SU-DHL-6 (cell line): Measurements from ENCODE around the gene KLF13.

Source experiments
- H2AFZ ChIP-seq: fragments of 200-600 bp; sonication (generic); 2 replicates; pipeline ENCODE4 v1.6.1; 2014; ENCODE audit warnings: low read depth, mild to moderate bottlenecking, moderate library complexity, mixed read lengths, antibody characterized with exemption, low read length; ENCODE audit not compliant: severe bottlenecking
- H3F3A ChIP-seq: fragments of 200-600 bp; shearing (Covaris generic); 2 replicates; pipeline ENCODE4 v1.6.0; 2016; ENCODE audit warnings: antibody characterized with exemption, mild to moderate bottlenecking; ENCODE audit not compliant: insufficient read depth
- H3K27ac ChIP-seq: fragments of 200-600 bp; sonication (generic); 2 replicates; pipeline ENCODE4 v1.5.1; 2016; ENCODE audit warnings: low read depth, mild to moderate bottlenecking, low read length, moderate library complexity, mixed read lengths
- H3K27me3 ChIP-seq: fragments of 200-600 bp; sonication (generic), shearing (Covaris generic); 2 replicates; pipeline ENCODE4 v1.6.0; 2014; ENCODE audit warnings: mild to moderate bottlenecking, low read length
- H3K36me3 ChIP-seq: fragments of 200-600 bp; sonication (generic); 2 replicates; pipeline ENCODE4 v1.6.1; 2014; ENCODE audit warnings: mild to moderate bottlenecking, low read length, mixed read lengths
- H3K4me2 ChIP-seq: fragments of 300-600, 200-600 bp; shearing (Covaris generic), sonication (generic); 2 replicates; pipeline ENCODE4 v1.6.0; 2014; ENCODE audit warnings: low read length, low read depth, mild to moderate bottlenecking; ENCODE audit not compliant: poor library complexity, severe bottlenecking
- H3K4me3 ChIP-seq: fragments of 200-600 bp; sonication (generic); 2 replicates; pipeline ENCODE4 v1.5.1; 2014; ENCODE audit warnings: antibody characterized with exemption, low read length, mild to moderate bottlenecking, mixed read lengths; ENCODE audit not compliant: insufficient read depth, poor library complexity, severe bottlenecking
- H3K79me2 ChIP-seq: fragments of 200-600 bp; sonication (generic); 2 replicates; pipeline ENCODE4 v1.6.1; 2014; ENCODE audit warnings: mild to moderate bottlenecking, low read length, moderate library complexity; ENCODE audit not compliant: insufficient read depth
- H3K9ac ChIP-seq: fragments of 200-600 bp; sonication (generic); 2 replicates; pipeline ENCODE4 v1.7.0; 2014; ENCODE audit warnings: mild to moderate bottlenecking, low read length
- H3K9me2 ChIP-seq: fragments of 200-600 bp; sonication (generic); replicated peaks from 2 replicates; pipeline ENCODE4 v1.6.1; 2014; ENCODE audit warnings: low read length; ENCODE audit not compliant: insufficient read depth
- H3K9me3 ChIP-seq: fragments of 200-600 bp; sonication (generic); 2 replicates; pipeline ENCODE4 v1.6.1; 2014; ENCODE audit warnings: low read length, mixed read lengths; ENCODE audit not compliant: insufficient read depth
- H4K20me1 ChIP-seq: fragments of 200-600 bp; sonication (generic); 2 replicates; pipeline ENCODE4 v1.6.1; 2014; ENCODE audit warnings: low read depth, mild to moderate bottlenecking, antibody characterized with exemption, low read length, moderate library complexity, mixed read lengths
- CTCF ChIP-seq: fragments of 200-600 bp; sonication (generic); IDR thresholded peaks from one replicate; pipeline ENCODE4 v1.5.1; 2017; ENCODE audit warnings: antibody characterized with exemption, mild to moderate bottlenecking, low read length, moderate library complexity; ENCODE audit not compliant: insufficient read depth, poor library complexity, severe bottlenecking
- EZH2phosphoT487 ChIP-seq: fragments of 200-600 bp; sonication (generic), shearing (Covaris generic); conservative IDR thresholded peaks from 2 replicates; pipeline ENCODE4 v1.6.1; 2018; ENCODE audit warnings: mild to moderate bottlenecking, antibody characterized with exemption, low read length, moderate library complexity, mixed read lengths

KLF13 gene

DNA sequence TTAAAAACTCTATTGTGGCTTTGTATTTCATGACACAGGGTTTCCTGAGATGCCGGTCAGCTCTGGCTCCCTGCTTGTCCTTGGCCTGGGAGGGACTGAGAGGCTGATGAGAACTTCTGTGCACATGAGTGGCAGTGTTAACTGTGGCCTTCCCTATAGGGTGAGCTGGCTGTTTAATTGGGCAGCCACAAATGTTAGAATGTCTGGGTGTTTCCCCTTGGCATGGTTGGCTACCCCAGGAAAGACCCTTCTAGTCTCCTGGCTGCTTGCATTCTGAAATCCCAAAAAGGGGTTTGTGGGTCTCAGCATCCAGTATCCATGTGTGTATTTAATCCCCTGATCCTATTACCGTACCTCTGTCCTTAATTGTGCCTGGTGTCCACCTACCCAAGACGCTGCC lies 3.0 kb upstream of the KLF13 start:
- Histone ChIP-seq H3F3A (peaks cover 16% of the 10 kb centered on the region), H2AFZ (no peak overlapping the region), H3K4me2 (no peak overlapping the region), H3K9me2 (no peaks in the 10 kb centered on the region), H3K79me2 (no peaks in the 10 kb centered on the region), H3K9me3 (no peaks in the 10 kb centered on the region), H3K27ac (no peak overlapping the region), H3K27me3 (no peaks in the 10 kb centered on the region), H3K9ac (no peak overlapping the region), H3K4me3 (no peak overlapping the region), H4K20me1 (no peaks in the 10 kb centered on the region), H3K36me3 (no peaks in the 10 kb centered on the region)
- no peak for TF ChIP-seq CTCF
- TF ChIP-seq EZH2phosphoT487, result no peak

DNA sequence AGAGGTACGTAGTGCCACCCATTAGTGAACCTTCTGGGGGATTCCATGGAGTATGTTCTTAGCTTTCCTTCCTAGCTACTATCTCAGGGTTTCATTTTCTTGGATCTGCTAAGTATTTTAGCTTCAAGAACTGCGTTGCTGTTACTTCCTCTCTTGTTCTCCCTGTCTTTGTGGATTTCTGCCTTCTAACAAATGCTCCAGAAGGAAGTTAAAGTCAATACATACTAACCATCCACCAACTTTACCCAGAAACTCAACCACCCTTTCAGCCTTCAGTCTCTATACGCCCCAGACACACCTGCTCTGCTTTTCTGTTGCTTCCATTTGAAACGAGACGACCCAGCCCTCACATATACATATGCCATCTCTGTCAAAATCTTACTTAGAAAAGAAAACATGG lies 2.4 kb upstream of the KLF13 start:
- TF ChIP-seq EZH2phosphoT487 (no peak), CTCF (no peak)
- H3F3A ChIP-seq, result peaks cover 20% of the 10 kb centered on the region
- H3K9me3 ChIP-seq, result no peaks in the 10 kb centered on the region
- H2AFZ ChIP-seq, result no peak overlapping the region
- H3K27ac ChIP-seq, result no peak overlapping the region
- H4K20me1 ChIP-seq, result no peaks in the 10 kb centered on the region; the same call in 1 of the 2 replicates
- no peaks in the 10 kb centered on the region for H3K27me3 ChIP-seq
- H3K36me3 ChIP-seq, result no peaks in the 10 kb centered on the region
- no peak overlapping the region for H3K4me2 ChIP-seq
- peaks cover 1% of the 10 kb centered on the region; the same call in 1 of the 2 replicates for H3K79me2 ChIP-seq
- no peak overlapping the region for H3K4me3 ChIP-seq
- H3K9ac ChIP-seq, result no peak overlapping the region
- no peaks in the 10 kb centered on the region for H3K9me2 ChIP-seq

DNA sequence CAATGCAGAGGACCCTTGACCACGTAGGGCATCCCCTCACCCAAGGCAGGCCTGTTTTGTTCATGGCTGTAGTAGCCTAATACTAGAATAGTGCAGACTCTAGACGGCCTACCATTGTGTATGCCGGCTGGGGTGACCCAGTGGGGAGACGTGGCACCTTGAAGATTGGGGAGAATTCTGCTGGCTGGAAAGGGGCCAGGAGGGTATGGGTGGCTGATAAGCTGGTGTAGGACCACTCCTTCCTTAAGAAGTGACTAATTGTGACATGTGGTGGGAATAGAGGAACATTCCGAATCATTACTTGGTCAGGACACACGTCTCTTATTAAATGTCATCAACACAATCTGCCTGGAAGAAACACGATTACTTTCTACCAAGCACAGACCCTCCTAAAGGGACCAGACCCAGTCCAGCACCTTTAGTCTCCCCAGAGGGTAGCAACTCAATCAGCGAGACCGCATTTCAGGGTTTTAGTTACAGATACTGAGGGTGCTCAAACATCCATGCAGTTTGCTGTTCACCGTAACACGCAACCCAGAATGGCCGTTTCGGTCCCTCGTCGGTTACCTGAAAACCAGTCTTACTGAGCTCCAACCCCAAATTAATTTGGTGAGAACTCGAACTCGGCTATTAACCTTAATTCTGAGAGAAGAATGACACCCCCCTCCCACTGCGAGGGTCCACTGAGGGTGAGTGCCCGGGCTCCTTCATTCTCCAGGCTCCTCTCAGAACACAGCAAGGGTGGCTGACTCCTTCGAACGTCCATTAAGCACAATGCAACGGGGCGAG lies 1.6 kb upstream of the KLF13 start:
- Histone ChIP-seq H3K36me3 (no peaks in the 10 kb centered on the region), H3K27ac (peak overlapping the region; percentile 92), H3K4me3 (peak overlapping the region; percentile 74), H3K9ac (peak overlapping the region; percentile 86), H3K79me2 (peaks cover 9% of the 10 kb centered on the region; the same call in 1 of the 2 replicates), H3K9me3 (no peaks in the 10 kb centered on the region), H3K27me3 (no peaks in the 10 kb centered on the region), H4K20me1 (no peaks in the 10 kb centered on the region; the same call in 1 of the 2 replicates), H3F3A (peaks cover 20% of the 10 kb centered on the region), H3K4me2 (peak overlapping the region; percentile 83), H3K9me2 (no peaks in the 10 kb centered on the region), H2AFZ (peak overlapping the region; percentile 65)
- TF ChIP-seq CTCF (no peak), EZH2phosphoT487 (no peak)
